Neuronal stem cell (in vitro differentiated cells): ENCODE data around the gene CFAP107. TPM values are rescaled to one million over a fixed set of nuclear protein-coding genes. Genes with fewer than 3 reads are reported as not detected.

ENCODE experiments used
- DNase-seq: peaks from one replicate; pipeline ENCODE4 v3.0.0-alpha.2; 2013; ENCODE audit warnings: low spot score
- H2AFZ ChIP-seq: one replicate; pipeline ENCODE4 v1.6.1; 2013; ENCODE audit warnings: mild to moderate bottlenecking, low read length, inconsistent platforms
- H2AK5ac ChIP-seq: 2 replicates; pipeline ENCODE4 v1.6.1; 2013; ENCODE audit warnings: low read depth, mild to moderate bottlenecking, inconsistent platforms, low read length, moderate library complexity, mixed read lengths
- H2BK120ac ChIP-seq: 2 replicates; pipeline ENCODE4 v1.6.1; 2013; ENCODE audit warnings: low read depth, mild to moderate bottlenecking, inconsistent platforms, low read length, moderate library complexity, mixed read lengths
- H2BK12ac ChIP-seq: one replicate; pipeline ENCODE4 v1.6.1; 2013; ENCODE audit warnings: low read length, inconsistent platforms
- H2BK15ac ChIP-seq: 2 replicates; pipeline ENCODE4 v1.6.1; 2013; ENCODE audit warnings: mild to moderate bottlenecking, low read length, inconsistent platforms, mixed read lengths
- H2BK5ac ChIP-seq: one replicate; pipeline ENCODE4 v1.6.1; 2013; ENCODE audit warnings: inconsistent platforms, mild to moderate bottlenecking, low read length, moderate library complexity
- H3K14ac ChIP-seq: one replicate; pipeline ENCODE4 v1.6.1; 2013; ENCODE audit warnings: low read length, inconsistent platforms
- H3K18ac ChIP-seq: 2 replicates; pipeline ENCODE4 v1.6.1; 2013; ENCODE audit warnings: low read length, inconsistent platforms
- H3K23ac ChIP-seq: 2 replicates; pipeline ENCODE4 v1.6.1; 2013; ENCODE audit warnings: low read depth, mild to moderate bottlenecking, mixed read lengths, low read length, inconsistent platforms; ENCODE audit not compliant: poor library complexity
- H3K27ac ChIP-seq: replicated peaks from 3 replicates; pipeline ENCODE4 v1.5.1; 2013; ENCODE audit warnings: low read length, inconsistent platforms
- H3K27me3 ChIP-seq, 3 experiments: 2 replicates each; pipeline ENCODE4 v1.6.1; 2013; ENCODE audit warnings: low read length in 3 of 3, mild to moderate bottlenecking in 2 of 3, inconsistent platforms in 1 of 3, low read depth in 1 of 3, mixed read lengths in 1 of 3, moderate library complexity in 1 of 3; ENCODE audit not compliant: control insufficient read depth in 3 of 3, insufficient read depth in 3 of 3
- H3K36me3 ChIP-seq, 2 donors: replicated peaks in 1 of 2; 2 replicates each; pipeline ENCODE4 v1.6.1; 2013; ENCODE audit warnings: low read length in 2 of 2; ENCODE audit not compliant: control insufficient read depth in 2 of 2, insufficient read depth in 2 of 2
- H3K4ac ChIP-seq: 2 replicates; pipeline ENCODE4 v1.6.1; 2013; ENCODE audit warnings: inconsistent platforms, mild to moderate bottlenecking, low read length, moderate library complexity
- H3K4me1 ChIP-seq, 2 donors: 1 replicate in 1 of 2; 2 replicates in 1 of 2; pipeline ENCODE4 v1.6.1; 2013; ENCODE audit warnings: low read length in 2 of 2, low read depth in 1 of 2; ENCODE audit not compliant: control insufficient read depth in 2 of 2, insufficient read depth in 1 of 2
- H3K4me2 ChIP-seq: one replicate; pipeline ENCODE4 v1.6.1; 2013; ENCODE audit warnings: mild to moderate bottlenecking, low read length, inconsistent platforms; ENCODE audit not compliant: insufficient read depth, poor library complexity, severe bottlenecking
- H3K4me3 ChIP-seq, 2 donors: 2 replicates each; pipeline ENCODE4 v1.5.1; 2013; ENCODE audit warnings: low read length in 2 of 2, mild to moderate bottlenecking in 2 of 2, inconsistent platforms in 1 of 2, moderate library complexity in 1 of 2
- H3K79me1 ChIP-seq: one replicate; pipeline ENCODE4 v1.6.1; 2013; ENCODE audit warnings: low read depth, mild to moderate bottlenecking, inconsistent platforms, low read length, moderate library complexity
- H3K9ac ChIP-seq: one replicate; pipeline ENCODE4 v1.6.1; 2013; ENCODE audit warnings: mild to moderate bottlenecking, low read depth, low read length, inconsistent platforms; ENCODE audit not compliant: poor library complexity
- H3K9me3 ChIP-seq, 2 donors: replicated peaks in 1 of 2; 2 replicates each; pipeline versions ENCODE3 to v1.6.1; 2013; ENCODE audit warnings: low read length in 2 of 2, mild to moderate bottlenecking in 2 of 2, inconsistent platforms in 1 of 2, low read depth in 1 of 2, mixed read lengths in 1 of 2, moderate library complexity in 1 of 2; ENCODE audit not compliant: control insufficient read depth in 2 of 2, insufficient read depth in 1 of 2
- H4K8ac ChIP-seq: one replicate; pipeline ENCODE4 v1.6.1; 2013; ENCODE audit warnings: low read depth, mild to moderate bottlenecking, inconsistent platforms, low read length, moderate library complexity
- H4K91ac ChIP-seq: one replicate; pipeline ENCODE4 v1.6.1; 2013; ENCODE audit warnings: low read length, low read depth, mild to moderate bottlenecking, inconsistent platforms; ENCODE audit not compliant: poor library complexity
- WGBS, 2 donors: extraction: QIAGEN DNeasy Blood & Tissue Kit; methylation state at CpG; one replicate each; pipeline ENCODE4 v1.1.7; 2013; ENCODE audit warnings: missing lambda C conversion rate in 2 of 2, mixed read lengths in 1 of 2; ENCODE audit not compliant: insufficient read length in 2 of 2, insufficient replicate concordance in 1 of 2; ENCODE audit errors: extremely low coverage in 2 of 2; 5-methylcytosine and 5-hydroxymethylcytosine counted together
- polyA plus RNA-seq, 2 experiments: library from polyadenylated mRNA; stranded (reverse); fragments of 200-250 nt; gene quantifications; one replicate each; pipeline ENCODE4 v1.2.3, GENCODE V29; 2013

Gene CFAP107
- polyA plus RNA-seq (2013, experiment 1 of 2) = not detected
- polyA plus RNA-seq (2013, experiment 2 of 2) = not detected

- Histone ChIP-seq H3K18ac (no peak within 1 kb of the TSS), H3K4me1 (no peaks in the 10 kb centered on the region), H3K36me3 (no peaks in the 10 kb centered on the region), H2BK120ac (no peak within 1 kb of the TSS), H2BK5ac (no peak within 1 kb of the TSS), H3K4me2 (no peak within 1 kb of the TSS), H4K8ac (no peak within 1 kb of the TSS), H3K4ac (no peak within 1 kb of the TSS), H3K27ac (no peak within 1 kb of the TSS), H3K9me3 (peaks cover 3 to 5% of the 10 kb centered on the region in 2 donors), H3K9ac (no peak within 1 kb of the TSS), H3K14ac (no peak within 1 kb of the TSS), H2BK15ac (no peak within 1 kb of the TSS), H2BK12ac (no peak within 1 kb of the TSS), H2AK5ac (no peak within 1 kb of the TSS), H4K91ac (no peak within 1 kb of the TSS), H3K79me1 (no peaks in the 10 kb centered on the region), H2AFZ (no peak within 1 kb of the TSS), H3K23ac (no peak within 1 kb of the TSS), H3K27me3 (no peaks in the 10 kb centered on the region), H3K4me3 (no peak within 1 kb of the TSS)
- DNase-seq = no peak
- WGBS, 2 donors = no CpG with 5 or more reads among the region's 2 CpGs
These were observed at the start of gene CFAP107 for GRCh38 chr1:12745992-12746323. Gene CFAP107, plus strand, starts transcription at chr1:12746200. Its CDS starts 231 bp downstream, at chr1:12746431.

GRCh38 chr1:12696658-12697057, 49.3 kb upstream of the CFAP107 start:
- WGBS, 2 donors = no CpG with 5 or more reads among the region's 3 CpGs
- no peak overlapping the region for H3K4ac ChIP-seq
- H3K27ac ChIP-seq = no peak overlapping the region

GRCh38 chr1:12697397-12697796, 48.6 kb upstream of the CFAP107 start:
- H3K14ac ChIP-seq = no peak overlapping the region
- no peaks in the 10 kb centered on the region for H3K36me3 ChIP-seq
- H2AFZ ChIP-seq = no peak overlapping the region
- H2BK12ac ChIP-seq = no peak overlapping the region
- H3K27ac ChIP-seq = no peak overlapping the region
- H2BK5ac ChIP-seq = no peak overlapping the region
- H3K4me2 ChIP-seq = no peak overlapping the region
- no peak overlapping the region for H3K9ac ChIP-seq
- no peak overlapping the region for H3K4ac ChIP-seq
- H3K4me3 ChIP-seq = no peak overlapping the region
- no peak overlapping the region for H3K18ac ChIP-seq
- no peak overlapping the region for H3K23ac ChIP-seq
- H3K79me1 ChIP-seq = no peaks in the 10 kb centered on the region
- WGBS, 2 donors = no CpG with 5 or more reads among the region's 3 CpGs
- H4K8ac ChIP-seq = no peak overlapping the region
- no peak overlapping the region for H4K91ac ChIP-seq
- no peak overlapping the region for H2BK15ac ChIP-seq
- no peak for DNase-seq
- no peaks in the 10 kb centered on the region for H3K4me1 ChIP-seq
- no peak overlapping the region for H2BK120ac ChIP-seq
- H3K9me3 ChIP-seq = no peaks in the 10 kb centered on the region
- no peak overlapping the region for H2AK5ac ChIP-seq
- H3K27me3 ChIP-seq = no peaks in the 10 kb centered on the region

More at GRCh38 chr1:12696658-12697057, 49.3 kb upstream of the CFAP107 start:
- no peak overlapping the region for H2AK5ac ChIP-seq
- H3K9ac ChIP-seq = no peak overlapping the region
- no peak overlapping the region for H4K91ac ChIP-seq
- no peaks in the 10 kb centered on the region for H3K27me3 ChIP-seq
- H3K4me2 ChIP-seq = no peak overlapping the region
- no peak overlapping the region for H3K18ac ChIP-seq
- H4K8ac ChIP-seq = no peak overlapping the region
- H3K36me3 ChIP-seq = no peaks in the 10 kb centered on the region
- no peak overlapping the region for H3K14ac ChIP-seq
- DNase-seq = no peak
- H2BK12ac ChIP-seq = no peak overlapping the region
- H3K9me3 ChIP-seq = no peaks in the 10 kb centered on the region
- no peaks in the 10 kb centered on the region for H3K79me1 ChIP-seq
- H3K23ac ChIP-seq = no peak overlapping the region
- no peak overlapping the region for H2BK5ac ChIP-seq
- no peak overlapping the region for H3K4me3 ChIP-seq
- H3K4me1 ChIP-seq = no peaks in the 10 kb centered on the region
- no peak overlapping the region for H2AFZ ChIP-seq
- no peak overlapping the region for H2BK15ac ChIP-seq
- no peak overlapping the region for H2BK120ac ChIP-seq

- Histone ChIP-seq H3K4me3 (no peak overlapping the region), H3K27me3 (no peaks in the 10 kb centered on the region), H2BK5ac (no peak overlapping the region), H3K23ac (no peak overlapping the region), H3K18ac (no peak overlapping the region), H4K8ac (no peak overlapping the region), H3K14ac (no peak overlapping the region), H3K4me1 (no peaks in the 10 kb centered on the region), H2BK120ac (no peak overlapping the region), H3K9ac (no peak overlapping the region), H4K91ac (no peak overlapping the region), H3K27ac (no peak overlapping the region), H2BK12ac (no peak overlapping the region), H3K36me3 (no peaks in the 10 kb centered on the region), H3K4me2 (no peak overlapping the region), H2AK5ac (no peak overlapping the region), H3K4ac (no peak overlapping the region), H2AFZ (no peak overlapping the region), H3K79me1 (no peaks in the 10 kb centered on the region), H3K9me3 (no peaks in the 10 kb centered on the region), H2BK15ac (no peak overlapping the region)
- no peak for DNase-seq
- no CpG with 5 or more reads among the region's 6 CpGs for WGBS, 2 donors
These were observed 42.1 kb upstream of the CFAP107 start for GRCh38 chr1:12703821-12704451.
